ENCODE results near the gene UFSP1. TPM values are rescaled to one million over a fixed set of nuclear protein-coding genes. Genes with fewer than 3 reads are reported as not detected.

The UFSP1 gene
- total and polyA plus RNA-seq, 8 donors, result 0.87 to 4.4 (median 1.7) TPM

DNA sequence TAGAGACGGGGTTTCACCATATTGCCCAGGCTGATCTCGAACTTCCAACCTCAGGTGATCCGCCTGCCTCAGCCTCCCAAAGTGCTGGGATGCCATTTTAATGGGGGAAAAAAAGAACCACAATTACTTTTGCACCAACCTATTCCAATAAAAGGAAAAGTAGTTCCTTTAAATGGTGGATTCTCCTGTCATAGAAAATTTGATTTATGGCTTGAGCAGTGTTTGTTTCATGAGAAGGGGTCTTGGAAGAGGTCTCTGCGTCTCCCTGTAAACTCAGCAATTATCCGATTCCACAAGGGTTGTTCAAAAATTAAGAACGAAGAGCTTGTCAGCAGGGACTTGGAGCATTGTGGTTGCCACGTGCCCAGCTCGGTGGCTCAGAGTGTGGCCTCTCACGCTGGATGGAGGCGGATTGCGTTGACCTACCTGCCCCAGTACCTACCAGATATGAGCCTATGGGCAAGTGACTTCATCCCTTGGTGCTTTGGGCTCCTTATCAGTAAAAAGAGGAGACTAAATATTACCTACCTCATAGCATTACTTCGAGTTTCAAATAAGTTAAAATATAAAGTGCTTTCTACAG lies 25.2 kb downstream of the UFSP1 start:
- TF ChIP-seq, protein P1, sequence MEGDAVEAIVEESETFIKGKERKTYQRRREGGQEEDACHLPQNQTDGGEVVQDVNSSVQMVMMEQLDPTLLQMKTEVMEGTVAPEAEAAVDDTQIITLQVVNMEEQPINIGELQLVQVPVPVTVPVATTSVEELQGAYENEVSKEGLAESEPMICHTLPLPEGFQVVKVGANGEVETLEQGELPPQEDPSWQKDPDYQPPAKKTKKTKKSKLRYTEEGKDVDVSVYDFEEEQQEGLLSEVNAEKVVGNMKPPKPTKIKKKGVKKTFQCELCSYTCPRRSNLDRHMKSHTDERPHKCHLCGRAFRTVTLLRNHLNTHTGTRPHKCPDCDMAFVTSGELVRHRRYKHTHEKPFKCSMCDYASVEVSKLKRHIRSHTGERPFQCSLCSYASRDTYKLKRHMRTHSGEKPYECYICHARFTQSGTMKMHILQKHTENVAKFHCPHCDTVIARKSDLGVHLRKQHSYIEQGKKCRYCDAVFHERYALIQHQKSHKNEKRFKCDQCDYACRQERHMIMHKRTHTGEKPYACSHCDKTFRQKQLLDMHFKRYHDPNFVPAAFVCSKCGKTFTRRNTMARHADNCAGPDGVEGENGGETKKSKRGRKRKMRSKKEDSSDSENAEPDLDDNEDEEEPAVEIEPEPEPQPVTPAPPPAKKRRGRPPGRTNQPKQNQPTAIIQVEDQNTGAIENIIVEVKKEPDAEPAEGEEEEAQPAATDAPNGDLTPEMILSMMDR (IDR thresholded peaks at IDR 0.05), result no peak
- intact Hi-C loops (cut with DNase I), result no loop called here
- H3K27ac ChIP-seq, result no peak overlapping the region
- no peak for ATAC-seq
- no peaks in the 10 kb centered on the region for H3K27me3 ChIP-seq
- H3K4me1 ChIP-seq, result peaks cover 7 to 48% of the 10 kb centered on the region in 2 donors
- no peak for DNase-seq
- peaks cover 0 to 60% of the 10 kb centered on the region in 2 donors for H3K36me3 ChIP-seq
- H3K9me3 ChIP-seq, result no peaks in the 10 kb centered on the region
- no peak overlapping the region for H3K4me3 ChIP-seq

DNA sequence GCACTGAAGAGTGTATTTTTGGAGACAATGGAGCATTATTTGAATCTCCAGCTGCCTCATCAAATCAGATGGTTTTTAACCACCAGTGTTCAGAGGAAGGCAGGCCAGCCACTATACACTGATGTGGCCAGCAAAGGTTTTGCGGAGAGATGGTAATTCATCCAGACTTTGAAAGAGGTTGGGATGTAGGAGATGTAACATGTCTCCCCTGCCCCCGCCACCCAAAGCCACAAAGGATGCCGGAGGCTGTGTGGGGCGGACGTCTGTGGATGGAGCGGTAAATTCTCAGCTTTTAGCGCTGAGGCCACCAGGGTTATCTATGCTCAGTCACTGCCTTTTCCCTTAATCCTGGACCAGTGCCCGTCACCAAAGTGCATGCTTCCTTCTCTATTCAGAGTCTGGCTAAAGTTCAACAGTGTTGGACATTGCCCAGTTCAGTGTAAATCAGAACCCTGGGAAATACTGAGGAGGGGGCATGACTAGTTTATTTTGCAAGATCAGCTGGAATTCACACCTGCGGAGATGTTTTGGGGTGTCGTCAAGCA lies 26.0 kb downstream of the UFSP1 start:
- Histone ChIP-seq H3K36me3 (peaks cover 0 to 68% of the 10 kb centered on the region in 2 donors), H3K4me3 (no peak overlapping the region), H3K27ac (no peak overlapping the region), H3K27me3 (no peaks in the 10 kb centered on the region), H3K4me1 (peaks cover 7 to 39% of the 10 kb centered on the region in 2 donors), H3K9me3 (no peaks in the 10 kb centered on the region)
- TF ChIP-seq, protein P1 (IDR thresholded peaks at IDR 0.05), result no peak
- intact Hi-C loops (cut with DNase I), result no loop called here
- ATAC-seq (no peak), DNase-seq (no peak)

DNA sequence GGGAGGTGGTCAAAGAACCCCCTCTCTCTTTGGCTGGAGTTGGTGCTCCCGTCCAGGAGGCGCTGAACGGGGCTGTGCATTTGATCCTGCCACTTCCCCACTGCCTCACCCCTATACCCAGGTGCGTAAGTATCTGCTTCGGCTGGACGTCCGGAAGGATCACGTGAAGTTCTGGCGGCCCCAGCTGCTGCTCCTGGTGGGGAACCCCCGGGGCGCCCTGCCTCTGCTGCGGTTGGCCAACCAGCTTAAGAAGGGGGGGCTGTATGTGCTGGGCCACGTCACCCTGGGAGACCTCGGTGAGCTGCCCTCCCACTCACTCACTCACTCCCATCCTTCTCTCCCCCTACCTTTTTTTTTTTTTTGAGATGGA lies 27.9 kb downstream of the UFSP1 start:
- H3K4me1 ChIP-seq, result peaks cover 5 to 25% of the 10 kb centered on the region in 2 donors
- TF ChIP-seq, protein P1 (IDR thresholded peaks at IDR 0.05), result no peak
- peaks cover 0 to 87% of the 10 kb centered on the region in 2 donors for H3K36me3 ChIP-seq
- intact Hi-C loops (cut with DNase I), result no loop called here
- no peak overlapping the region for H3K4me3 ChIP-seq
- no peak for ATAC-seq
- no peaks in the 10 kb centered on the region for H3K9me3 ChIP-seq
- no peak overlapping the region for H3K27ac ChIP-seq
- H3K27me3 ChIP-seq, result no peaks in the 10 kb centered on the region
- no peak for DNase-seq

DNA sequence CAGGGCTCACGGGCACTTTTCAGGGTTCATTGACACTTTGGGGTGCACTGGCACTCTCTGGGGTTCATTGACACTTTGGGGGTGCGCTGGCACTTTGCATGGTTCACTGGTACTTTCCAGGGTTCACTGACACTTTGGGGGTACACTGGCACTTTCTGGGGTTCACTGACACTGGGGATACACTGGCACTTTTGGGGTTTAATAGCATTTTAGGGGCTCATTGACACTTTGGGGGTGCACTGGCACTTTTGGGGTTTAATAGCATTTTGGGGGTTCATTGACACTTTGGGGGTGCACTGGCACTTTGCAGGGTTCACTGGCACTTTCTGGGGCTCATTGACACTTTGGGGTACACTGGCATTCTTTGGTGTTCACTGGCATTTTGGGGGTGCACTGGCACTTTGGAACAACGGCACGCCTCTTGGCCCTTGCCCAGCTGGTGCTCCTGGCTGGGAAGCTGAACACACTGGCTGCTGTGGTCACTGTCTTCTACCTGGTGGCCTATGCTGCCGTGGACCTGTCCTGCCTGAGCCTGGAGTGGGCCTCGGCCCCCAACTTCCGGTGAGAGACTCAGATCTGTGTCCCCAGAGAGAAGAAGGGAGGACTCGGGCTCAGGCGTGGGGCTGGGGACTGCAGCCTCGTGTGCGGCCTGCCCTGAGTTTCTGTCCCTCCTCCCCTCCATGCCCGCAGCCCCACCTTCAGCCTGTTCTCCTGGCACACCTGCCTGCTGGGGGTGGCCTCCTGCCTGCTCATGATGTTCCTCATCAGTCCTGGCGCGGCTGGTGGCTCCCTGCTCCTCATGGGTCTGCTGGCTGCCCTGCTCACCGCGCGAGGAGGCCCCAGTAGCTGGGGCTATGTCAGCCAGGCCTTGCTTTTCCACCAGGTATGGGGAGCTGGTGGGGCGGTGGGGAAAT lies 28.6 kb downstream of the UFSP1 start:
- intact Hi-C loops (cut with DNase I), result no loop called here
- ATAC-seq, result no peak
- Histone ChIP-seq H3K4me1 (peaks cover 0 to 18% of the 10 kb centered on the region in 2 donors), H3K4me3 (no peak overlapping the region), H3K27me3 (no peaks in the 10 kb centered on the region), H3K36me3 (peaks cover 0 to 92% of the 10 kb centered on the region in 2 donors), H3K27ac (no peak overlapping the region), H3K9me3 (no peaks in the 10 kb centered on the region)
- DNase-seq, result no peak
- TF ChIP-seq, protein P1 (IDR thresholded peaks at IDR 0.05), result no peak

DNA sequence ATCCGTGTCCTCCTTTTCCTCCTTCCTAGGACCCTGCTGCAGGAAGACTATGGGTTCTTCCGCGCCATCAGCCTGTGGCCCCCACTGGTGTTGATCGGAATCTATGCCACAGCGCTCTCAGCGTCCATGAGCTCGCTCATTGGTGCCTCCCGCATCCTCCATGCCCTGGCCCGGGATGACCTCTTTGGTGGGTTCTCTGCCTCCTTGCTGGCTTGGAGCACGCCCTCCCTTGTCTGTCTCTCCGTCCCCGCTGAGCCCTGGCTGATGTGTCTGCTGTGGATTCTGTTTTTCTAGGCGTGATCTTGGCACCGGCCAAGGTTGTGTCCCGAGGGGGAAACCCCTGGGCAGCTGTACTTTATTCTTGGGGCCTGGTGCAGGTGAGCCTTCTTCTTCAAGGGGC lies 29.7 kb downstream of the UFSP1 start:
- no peak overlapping the region for H3K27ac ChIP-seq
- intact Hi-C loops (cut with DNase I), result loop anchor here in 1 of 2 donors (10.0 kb wide), 1 partner anchor 155 kb away; the partner anchor contains the start of gene POP7
- no peak for ATAC-seq
- DNase-seq, result no peak
- H3K27me3 ChIP-seq, result no peaks in the 10 kb centered on the region
- no peak overlapping the region for H3K4me3 ChIP-seq
- peaks cover 0 to 97% of the 10 kb centered on the region in 2 donors for H3K36me3 ChIP-seq
- TF ChIP-seq, protein P1 (IDR thresholded peaks at IDR 0.05), result no peak
- no peaks in the 10 kb centered on the region for H3K9me3 ChIP-seq
- peaks cover 0 to 9% of the 10 kb centered on the region in 2 donors for H3K4me1 ChIP-seq
